GM06990 (cell line): Measurements from ENCODE around the gene RAPGEF4.

Experiments used
- DNase-seq: peaks from one replicate; pipeline ENCODE4 v3.0.0-alpha.2; 2011; ENCODE audit not compliant: insufficient read length; ENCODE audit errors: extremely low read depth
- H3K27me3 ChIP-seq: replicated peaks from 2 replicates; pipeline ENCODE4 v1.6.0; 2011; ENCODE audit warnings: low read length; ENCODE audit not compliant: control insufficient read depth, insufficient read depth
- H3K36me3 ChIP-seq: 2 replicates; pipeline ENCODE4 v1.5.1; 2011; ENCODE audit warnings: low read length; ENCODE audit not compliant: control insufficient read depth, insufficient read depth
- H3K4me3 ChIP-seq: replicated peaks from 2 replicates; pipeline ENCODE4 v1.5.1; 2011; ENCODE audit warnings: low read depth, mild to moderate bottlenecking, control low read depth, low read length
- TF ChIP-seq, protein P1 (sequence below): IDR thresholded peaks from 2 replicates; pipeline ENCODE4 v1.5.1; 2011; ENCODE audit warnings: low read length, control low read depth, mild to moderate bottlenecking, inconsistent platforms; ENCODE audit not compliant: insufficient read depth, poor library complexity, severe bottlenecking

RAPGEF4 gene

DNA sequence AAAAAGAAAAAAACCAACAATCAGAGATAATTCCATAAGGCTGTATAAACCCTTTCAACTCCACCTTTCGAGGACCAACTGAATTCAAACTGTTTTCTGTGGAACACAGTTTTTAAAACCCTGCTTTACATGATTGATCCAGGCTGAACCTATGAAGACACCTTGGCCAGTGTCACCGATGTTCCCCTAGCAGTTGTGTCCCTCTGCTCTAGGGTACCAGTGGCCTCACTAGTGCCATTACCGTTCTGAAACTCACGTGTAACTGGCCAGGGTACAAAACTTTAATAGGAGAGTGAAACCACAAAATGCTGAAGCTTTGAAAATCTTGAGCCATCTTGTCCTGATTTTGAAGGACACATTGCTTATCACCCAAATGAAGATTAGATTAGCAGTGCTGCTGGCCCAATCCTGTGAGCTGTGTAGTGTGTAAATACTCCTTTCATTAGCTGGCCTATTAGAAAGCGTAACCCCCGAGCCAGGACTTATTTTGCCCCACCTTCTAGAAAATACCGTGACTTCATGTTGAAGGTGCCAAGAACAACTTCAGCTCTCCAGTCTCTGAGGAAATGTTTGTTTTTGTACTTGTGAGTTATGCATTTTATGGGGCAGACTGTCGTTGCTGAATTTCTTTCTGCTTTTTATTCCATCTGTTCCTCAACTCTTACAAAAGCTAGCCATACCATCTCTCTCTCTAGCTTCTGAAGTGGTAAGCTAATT, 192.2 kb downstream of the RAPGEF4 start:
- Histone ChIP-seq H3K27me3 (no peaks in the 10 kb centered on the region), H3K4me3 (no peak overlapping the region), H3K36me3 (no peaks in the 10 kb centered on the region)
- TF ChIP-seq, protein P1, sequence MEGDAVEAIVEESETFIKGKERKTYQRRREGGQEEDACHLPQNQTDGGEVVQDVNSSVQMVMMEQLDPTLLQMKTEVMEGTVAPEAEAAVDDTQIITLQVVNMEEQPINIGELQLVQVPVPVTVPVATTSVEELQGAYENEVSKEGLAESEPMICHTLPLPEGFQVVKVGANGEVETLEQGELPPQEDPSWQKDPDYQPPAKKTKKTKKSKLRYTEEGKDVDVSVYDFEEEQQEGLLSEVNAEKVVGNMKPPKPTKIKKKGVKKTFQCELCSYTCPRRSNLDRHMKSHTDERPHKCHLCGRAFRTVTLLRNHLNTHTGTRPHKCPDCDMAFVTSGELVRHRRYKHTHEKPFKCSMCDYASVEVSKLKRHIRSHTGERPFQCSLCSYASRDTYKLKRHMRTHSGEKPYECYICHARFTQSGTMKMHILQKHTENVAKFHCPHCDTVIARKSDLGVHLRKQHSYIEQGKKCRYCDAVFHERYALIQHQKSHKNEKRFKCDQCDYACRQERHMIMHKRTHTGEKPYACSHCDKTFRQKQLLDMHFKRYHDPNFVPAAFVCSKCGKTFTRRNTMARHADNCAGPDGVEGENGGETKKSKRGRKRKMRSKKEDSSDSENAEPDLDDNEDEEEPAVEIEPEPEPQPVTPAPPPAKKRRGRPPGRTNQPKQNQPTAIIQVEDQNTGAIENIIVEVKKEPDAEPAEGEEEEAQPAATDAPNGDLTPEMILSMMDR: no peak
- DNase-seq: no peak

DNA sequence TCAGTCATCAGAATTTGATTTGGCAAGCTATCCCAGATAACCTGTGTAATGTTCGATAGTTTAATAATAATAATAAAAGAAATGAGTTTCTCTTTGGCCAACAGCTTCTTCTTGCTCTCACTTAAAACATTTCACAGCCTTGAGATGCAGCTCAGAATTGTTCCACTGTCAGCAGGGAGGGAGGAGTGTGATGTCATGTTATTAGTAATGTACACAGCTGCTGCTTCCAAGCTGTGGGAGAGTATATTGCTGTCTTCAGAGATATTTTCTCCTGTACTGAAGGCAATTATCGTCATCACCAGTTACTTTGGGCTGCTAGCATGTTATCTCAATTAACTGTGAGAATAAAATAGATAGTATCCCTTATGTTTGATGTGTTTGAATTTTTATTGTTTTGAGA, 193.1 kb downstream of the RAPGEF4 start:
- no peak for DNase-seq
- Histone ChIP-seq H3K27me3 (no peaks in the 10 kb centered on the region), H3K4me3 (no peak overlapping the region), H3K36me3 (no peaks in the 10 kb centered on the region)
- TF ChIP-seq, protein P1: no peak

DNA sequence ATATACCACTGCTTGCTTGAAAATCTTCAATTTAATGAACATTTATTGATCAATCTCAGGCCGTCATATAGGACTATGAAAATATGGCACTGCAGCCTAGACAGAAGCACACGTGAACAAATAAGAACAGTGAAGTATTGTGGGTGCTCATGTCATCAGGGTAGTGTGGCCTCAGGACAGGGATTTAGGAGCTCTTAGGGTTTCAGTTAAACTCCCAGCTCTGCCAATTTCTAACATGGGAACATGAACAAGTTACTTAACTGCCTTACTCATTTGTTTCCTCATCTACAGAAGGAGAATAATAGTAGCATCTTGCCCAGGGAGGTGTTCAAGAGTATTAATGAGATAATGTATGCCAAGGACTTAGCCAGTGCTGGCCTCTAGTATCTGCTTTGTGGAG, 194.0 kb downstream of the RAPGEF4 start:
- no peak for DNase-seq
- Histone ChIP-seq H3K27me3 (no peaks in the 10 kb centered on the region), H3K36me3 (no peaks in the 10 kb centered on the region), H3K4me3 (no peak overlapping the region)
- TF ChIP-seq, protein P1: no peak

DNA sequence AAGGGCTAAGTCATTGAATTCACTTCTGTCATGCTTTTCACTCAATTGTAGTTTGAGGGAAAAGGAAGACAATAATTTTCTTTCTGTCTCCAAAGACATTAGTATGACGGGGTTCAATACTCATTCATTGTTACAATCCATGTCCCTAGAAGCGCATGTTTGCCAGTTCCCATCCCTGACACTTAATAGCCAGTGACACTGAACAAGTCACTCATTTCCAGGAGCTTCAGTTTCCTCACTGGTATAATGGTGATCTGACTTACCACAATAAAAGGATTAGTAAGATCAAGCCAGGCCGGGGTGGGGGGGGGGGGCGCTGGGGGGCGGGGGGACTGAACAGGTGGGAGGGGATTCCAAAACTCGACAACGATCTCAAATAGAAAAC, 195.2 kb downstream of the RAPGEF4 start:
- H3K27me3 ChIP-seq: no peaks in the 10 kb centered on the region
- H3K36me3 ChIP-seq: no peaks in the 10 kb centered on the region
- TF ChIP-seq, protein P1: no peak
- no peak for DNase-seq
- no peak overlapping the region for H3K4me3 ChIP-seq

DNA sequence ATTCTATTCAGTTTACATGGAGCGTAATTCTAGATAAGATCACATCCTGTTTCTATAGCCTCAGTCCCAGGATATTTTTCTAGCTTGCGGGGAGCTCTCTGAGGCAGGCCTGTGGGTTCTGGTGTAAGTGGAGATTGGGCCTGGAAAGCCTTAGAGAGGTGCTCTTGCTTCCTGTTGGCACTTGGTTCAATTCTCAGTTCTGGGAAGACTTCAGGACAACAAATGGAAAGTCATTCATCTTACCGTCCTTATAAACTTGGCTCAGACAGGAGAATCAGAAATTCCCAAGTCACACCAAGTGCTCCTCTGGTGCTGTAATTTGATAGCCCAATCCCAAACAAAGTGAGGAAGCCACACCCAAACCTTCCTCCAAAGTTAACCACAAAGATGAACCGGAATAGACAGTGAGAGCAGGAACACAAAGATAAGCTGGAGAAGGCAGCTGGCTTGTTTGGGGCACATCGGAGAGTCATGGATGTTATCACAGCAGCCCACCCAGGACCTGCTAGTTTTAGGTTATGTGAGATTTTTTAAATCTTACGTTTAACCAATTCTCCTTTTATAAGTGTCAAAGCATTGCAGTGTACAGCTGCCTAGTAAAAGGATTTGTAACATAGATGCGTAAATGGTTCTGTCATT, 195.7 kb downstream of the RAPGEF4 start:
- Histone ChIP-seq H3K36me3 (no peaks in the 10 kb centered on the region), H3K27me3 (no peaks in the 10 kb centered on the region), H3K4me3 (no peak overlapping the region)
- DNase-seq: no peak
- TF ChIP-seq, protein P1: no peak
